ENCODE data around the gene NOP14.

DNA sequence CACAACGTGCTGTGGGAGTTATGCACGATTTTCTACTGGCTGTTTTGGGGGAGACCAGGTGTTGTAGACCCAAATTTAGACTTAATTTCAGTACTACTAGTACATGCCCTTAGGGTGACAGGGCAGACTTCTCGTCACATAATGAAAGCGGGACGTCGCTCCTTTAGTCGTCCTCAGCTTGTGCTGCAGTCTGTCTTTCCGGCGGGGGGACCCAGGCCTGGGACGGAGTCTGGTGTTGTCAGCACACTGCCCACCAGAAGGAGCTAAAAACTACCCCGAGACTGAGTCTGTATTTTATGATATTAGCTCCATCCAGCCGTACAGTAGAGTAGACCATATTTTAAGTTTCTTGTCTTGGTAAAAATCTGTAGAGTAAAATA lies 35.5 kb downstream of the NOP14 start:
- no peak for TF ChIP-seq ZNF16 (tag by site-specific recombination; IDR thresholded peaks at IDR 0.05; ENCODE audit: low read depth)
- TF ChIP-seq, protein P1, sequence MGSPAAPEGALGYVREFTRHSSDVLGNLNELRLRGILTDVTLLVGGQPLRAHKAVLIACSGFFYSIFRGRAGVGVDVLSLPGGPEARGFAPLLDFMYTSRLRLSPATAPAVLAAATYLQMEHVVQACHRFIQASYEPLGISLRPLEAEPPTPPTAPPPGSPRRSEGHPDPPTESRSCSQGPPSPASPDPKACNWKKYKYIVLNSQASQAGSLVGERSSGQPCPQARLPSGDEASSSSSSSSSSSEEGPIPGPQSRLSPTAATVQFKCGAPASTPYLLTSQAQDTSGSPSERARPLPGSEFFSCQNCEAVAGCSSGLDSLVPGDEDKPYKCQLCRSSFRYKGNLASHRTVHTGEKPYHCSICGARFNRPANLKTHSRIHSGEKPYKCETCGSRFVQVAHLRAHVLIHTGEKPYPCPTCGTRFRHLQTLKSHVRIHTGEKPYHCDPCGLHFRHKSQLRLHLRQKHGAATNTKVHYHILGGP (tag by site-specific recombination; IDR thresholded peaks at IDR 0.05): no peak
- no peak for TF ChIP-seq ZNF792 (tag by site-specific recombination; IDR thresholded peaks at IDR 0.05)
- TF ChIP-seq, protein P2, sequence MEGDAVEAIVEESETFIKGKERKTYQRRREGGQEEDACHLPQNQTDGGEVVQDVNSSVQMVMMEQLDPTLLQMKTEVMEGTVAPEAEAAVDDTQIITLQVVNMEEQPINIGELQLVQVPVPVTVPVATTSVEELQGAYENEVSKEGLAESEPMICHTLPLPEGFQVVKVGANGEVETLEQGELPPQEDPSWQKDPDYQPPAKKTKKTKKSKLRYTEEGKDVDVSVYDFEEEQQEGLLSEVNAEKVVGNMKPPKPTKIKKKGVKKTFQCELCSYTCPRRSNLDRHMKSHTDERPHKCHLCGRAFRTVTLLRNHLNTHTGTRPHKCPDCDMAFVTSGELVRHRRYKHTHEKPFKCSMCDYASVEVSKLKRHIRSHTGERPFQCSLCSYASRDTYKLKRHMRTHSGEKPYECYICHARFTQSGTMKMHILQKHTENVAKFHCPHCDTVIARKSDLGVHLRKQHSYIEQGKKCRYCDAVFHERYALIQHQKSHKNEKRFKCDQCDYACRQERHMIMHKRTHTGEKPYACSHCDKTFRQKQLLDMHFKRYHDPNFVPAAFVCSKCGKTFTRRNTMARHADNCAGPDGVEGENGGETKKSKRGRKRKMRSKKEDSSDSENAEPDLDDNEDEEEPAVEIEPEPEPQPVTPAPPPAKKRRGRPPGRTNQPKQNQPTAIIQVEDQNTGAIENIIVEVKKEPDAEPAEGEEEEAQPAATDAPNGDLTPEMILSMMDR (tag by site-specific recombination; IDR thresholded peaks at IDR 0.05): no peak
- no peak for TF ChIP-seq ZNF521 (tag by site-specific recombination; IDR thresholded peaks at IDR 0.05)
- TF ChIP-seq ZNF211 (tag by site-specific recombination; IDR thresholded peaks at IDR 0.05; ENCODE audit: low read depth): no peak
- TF ChIP-seq BCL11A (tag by site-specific recombination; IDR thresholded peaks at IDR 0.05; ENCODE audit: low read depth): no peak

Measured in HEK293 (cell line).